Erythroblast (primary cell): ENCODE results near the gene CORO2A.
"Not testable (repeated sequence)": the region's sequence is repeated elsewhere in the genome, so short reads cannot be mapped to it uniquely, and the experiment has no call there.

Experiments
- DNase-seq, 2 experiments: peaks; one replicate each; lab custom pipeline; 2025; lab: John Stamatoyannopoulos, UW
- GATA1 ChIP-seq: IDR thresholded peaks from 2 replicates; pipeline ENCODE4 v1.6.1; 2011; ENCODE audit warnings: low read depth, mild to moderate bottlenecking, control low read depth, low read length, moderate library complexity
- POLR2A ChIP-seq: IDR thresholded peaks from 2 replicates; pipeline ENCODE4 v1.6.1; 2011; ENCODE audit warnings: mild to moderate bottlenecking, low read length

CORO2A gene

DNA sequence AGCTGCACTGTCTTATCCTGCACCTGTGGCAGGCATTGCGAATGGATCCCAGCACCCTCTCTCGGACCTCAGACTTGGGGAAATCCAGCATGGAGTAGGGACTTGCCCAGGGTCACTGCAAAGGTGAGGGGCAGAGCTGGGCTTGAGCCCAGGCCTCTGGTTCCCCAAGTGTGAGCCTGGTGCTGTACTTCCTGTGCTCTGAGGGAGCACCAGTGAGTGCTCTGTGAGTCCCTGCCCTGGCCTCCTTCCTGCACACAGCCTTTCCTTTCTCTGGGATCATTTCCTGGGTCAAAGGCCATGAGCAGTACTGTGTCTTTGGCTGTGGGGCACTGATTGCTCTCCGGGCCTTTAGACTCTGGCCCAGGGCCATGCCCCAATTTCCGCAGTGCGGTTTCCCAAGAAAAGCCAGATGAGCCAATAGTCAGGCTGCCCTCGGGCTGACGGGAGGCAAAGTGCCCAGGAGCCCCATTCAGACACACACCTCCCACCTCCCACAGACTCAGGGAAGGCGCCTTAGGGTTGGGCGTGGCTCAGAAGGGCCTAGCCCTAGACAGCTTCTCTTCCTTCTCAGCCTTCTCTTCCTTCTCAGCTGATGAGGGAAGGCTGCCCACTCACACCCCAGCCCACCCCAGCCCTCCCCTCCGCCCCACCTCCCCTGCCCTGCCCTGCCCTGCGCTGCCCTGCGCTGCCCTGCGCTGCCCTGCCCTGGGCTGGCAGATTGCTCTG is 50.1 kb downstream of the CORO2A start:
- no peak for DNase-seq
- TF ChIP-seq POLR2A: no peak
- no peak for TF ChIP-seq GATA1

DNA sequence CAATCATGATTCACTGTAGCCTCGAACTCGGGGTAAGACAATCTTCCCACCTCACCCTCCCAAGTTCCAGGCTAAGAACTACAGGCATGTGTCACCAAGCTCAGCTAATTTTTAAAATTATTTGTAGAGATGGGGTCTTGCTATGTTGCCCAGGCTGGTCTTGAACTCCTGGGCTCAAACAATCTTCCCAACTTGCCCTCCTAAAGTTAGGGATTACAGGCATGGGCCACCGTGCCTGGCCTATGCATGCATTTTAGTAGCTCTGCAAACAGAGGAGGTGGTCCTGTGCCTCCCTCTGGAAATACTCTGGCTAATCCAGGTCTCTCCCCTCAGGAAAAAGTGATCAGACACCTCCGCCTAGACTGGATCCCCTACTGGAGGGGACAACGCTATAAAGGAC is 51.9 kb downstream of the CORO2A start:
- TF ChIP-seq POLR2A (no peak), GATA1 (no peak)
- DNase-seq: no peak

DNA sequence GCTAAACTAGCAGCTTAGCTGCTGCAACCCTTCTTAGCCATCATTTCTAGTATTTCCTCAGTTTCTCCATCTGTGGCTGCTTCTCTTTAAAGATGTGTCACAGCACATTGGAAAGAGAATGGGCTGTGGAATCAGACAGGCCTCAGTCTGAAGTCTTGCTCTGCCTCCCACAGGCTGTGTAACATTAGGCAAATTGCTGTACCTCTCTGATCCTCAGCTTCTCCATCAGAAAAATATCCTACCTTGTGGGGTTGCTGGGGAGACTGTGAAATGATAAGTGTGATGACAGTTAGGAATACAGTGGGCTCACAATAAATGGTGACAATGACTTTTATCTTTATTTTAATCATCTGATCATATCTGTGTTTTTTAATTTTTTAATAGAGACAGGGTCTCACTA is 55.9 kb downstream of the CORO2A start:
- TF ChIP-seq POLR2A: no peak
- no peak for DNase-seq

DNA sequence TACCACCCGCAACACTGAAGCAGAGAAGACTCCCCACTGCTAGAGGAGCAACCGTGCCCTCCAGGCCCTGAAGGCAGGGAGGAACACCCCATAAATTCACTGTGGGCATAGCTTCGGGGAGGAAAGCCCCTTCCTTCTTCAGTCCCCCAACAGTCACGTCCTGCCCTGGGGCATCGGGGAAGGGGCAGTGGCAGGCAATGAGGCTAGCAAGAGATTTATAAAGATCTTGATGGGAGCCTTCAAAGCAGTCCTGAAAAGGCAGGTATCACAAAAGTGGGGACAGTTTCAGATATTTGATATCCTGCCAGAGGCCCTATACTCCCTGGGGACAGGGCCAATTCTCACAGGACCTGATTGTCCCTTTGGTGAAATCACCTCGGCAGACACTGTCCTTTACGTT is 56.5 kb downstream of the CORO2A start:
- TF ChIP-seq GATA1 (no peak), POLR2A (no peak)
- DNase-seq: no peak

DNA sequence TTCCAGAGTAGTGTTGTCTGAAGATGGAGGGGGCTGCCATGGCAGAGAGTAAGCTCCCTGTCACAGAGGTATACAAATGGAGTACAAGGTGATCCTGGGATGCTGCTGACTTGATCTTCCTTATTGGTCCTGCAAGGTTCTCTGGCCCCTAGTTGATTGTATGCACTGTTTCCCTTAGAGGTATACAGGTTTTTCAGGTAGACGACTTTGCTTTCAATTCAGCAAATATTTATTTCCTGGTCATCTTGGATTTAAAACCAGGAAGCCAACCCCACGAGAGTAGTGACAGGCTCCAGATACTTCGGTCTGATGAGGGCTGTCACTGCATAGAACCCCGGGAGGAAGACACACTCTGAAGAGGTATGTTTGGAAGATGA is 56.9 kb downstream of the CORO2A start:
- no peak for TF ChIP-seq POLR2A
- TF ChIP-seq GATA1: no peak
- no peak for DNase-seq

DNA sequence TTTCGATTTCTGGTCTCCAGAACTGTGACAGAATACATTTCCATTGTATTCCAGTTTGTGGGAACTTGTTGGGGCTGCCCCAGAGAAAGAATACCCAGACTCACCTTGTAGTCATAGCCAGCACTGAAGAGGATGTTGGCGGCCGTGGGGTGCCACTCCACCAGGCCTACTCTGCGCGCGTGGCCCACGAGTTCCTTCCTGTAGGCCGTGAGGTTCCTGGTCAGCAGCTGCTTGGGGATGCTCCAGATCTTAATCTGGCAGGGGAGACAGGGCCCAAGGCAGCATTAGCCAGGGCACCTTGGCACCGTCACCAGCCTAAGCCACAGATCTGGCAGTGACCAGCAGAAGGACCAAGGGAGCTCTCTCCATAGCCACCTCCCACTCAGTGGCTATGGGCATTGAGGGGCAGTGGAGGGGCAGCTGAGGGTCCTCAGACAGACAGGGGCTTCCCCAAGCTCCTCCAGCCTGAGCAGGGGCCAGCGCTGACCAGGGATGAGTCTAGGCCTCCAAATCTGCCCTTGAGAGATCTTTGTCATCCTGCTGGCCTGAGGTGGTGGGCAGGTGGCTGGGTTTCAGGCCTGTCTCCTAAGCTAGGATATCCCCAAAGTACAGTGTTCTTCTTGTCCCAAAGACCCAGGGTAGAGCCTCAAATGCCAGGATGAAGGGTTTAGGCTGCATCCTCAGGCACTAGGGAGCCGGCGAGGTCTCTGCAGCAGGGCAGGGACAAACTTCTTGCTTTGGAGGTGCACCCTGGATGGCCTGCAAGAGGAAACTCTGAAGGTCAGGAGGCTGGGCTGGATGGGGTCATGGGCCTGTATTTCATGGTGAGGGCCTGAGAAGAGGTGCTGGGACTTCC is 57.5 kb downstream of the CORO2A start:
- no peak for TF ChIP-seq GATA1
- TF ChIP-seq POLR2A: no peak
- DNase-seq: no peak

DNA sequence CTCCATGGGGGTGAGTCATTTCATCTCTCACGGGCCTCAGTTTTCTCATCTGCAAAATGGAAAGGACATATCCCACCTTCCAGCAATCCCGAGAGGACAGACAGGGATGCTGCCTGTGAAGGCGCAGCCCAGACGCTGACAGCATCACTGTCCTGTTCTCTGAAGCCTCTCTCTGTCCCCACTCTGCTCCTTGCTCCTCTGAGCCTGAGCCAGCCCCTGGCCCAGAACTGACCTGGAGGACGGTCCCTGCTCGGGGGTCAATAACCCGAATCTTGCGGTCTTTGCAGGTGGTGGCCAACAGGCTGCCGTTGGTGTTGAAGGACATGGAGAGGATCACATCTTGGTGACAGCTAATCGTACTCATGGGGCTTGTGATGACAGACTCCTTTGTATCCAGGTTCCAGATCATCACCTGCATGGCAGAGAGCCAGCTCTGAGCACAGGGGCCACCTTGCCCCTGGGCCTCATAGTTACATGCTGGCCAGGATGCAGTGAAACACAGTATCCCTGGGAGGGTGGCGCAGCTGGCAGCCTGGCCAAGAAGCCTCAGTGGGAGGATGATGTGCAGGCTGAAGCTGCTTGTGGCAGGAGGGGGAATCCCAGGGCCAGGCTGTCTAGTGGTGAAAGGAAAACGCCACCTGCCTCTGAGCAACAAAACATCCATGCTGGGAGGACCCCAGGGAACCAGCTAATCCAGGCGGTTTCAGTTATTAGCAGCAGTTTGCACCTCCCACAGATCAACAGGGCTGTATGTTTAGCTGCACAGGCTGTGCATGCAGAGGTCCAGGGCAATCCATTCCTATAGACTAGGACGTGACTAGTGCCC is 59.4 kb downstream of the CORO2A start:
- DNase-seq: no peak
- no peak for TF ChIP-seq GATA1
- TF ChIP-seq POLR2A: no peak

DNA sequence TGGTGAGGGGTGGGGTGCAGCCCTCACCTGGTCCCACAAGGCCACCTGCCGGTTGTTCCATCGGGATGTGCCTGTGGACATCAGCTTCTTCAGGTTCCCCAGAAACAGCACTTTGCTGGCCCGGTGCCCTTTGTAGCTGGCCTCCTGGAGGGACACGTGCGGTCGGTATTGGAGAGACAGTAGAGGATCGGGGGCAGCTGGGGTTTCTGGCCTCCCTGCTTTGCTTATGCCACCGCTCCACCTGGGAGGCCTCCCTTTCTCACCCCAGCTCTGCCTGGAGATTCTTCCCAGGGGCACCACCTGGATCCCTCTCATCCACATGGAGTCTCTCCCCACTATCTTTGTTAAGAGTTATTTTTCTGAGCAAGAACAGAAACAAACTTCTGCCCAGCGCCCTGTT is 60.3 kb downstream of the CORO2A start:
- TF ChIP-seq GATA1: no peak
- no peak for TF ChIP-seq POLR2A
- DNase-seq: no peak

DNA sequence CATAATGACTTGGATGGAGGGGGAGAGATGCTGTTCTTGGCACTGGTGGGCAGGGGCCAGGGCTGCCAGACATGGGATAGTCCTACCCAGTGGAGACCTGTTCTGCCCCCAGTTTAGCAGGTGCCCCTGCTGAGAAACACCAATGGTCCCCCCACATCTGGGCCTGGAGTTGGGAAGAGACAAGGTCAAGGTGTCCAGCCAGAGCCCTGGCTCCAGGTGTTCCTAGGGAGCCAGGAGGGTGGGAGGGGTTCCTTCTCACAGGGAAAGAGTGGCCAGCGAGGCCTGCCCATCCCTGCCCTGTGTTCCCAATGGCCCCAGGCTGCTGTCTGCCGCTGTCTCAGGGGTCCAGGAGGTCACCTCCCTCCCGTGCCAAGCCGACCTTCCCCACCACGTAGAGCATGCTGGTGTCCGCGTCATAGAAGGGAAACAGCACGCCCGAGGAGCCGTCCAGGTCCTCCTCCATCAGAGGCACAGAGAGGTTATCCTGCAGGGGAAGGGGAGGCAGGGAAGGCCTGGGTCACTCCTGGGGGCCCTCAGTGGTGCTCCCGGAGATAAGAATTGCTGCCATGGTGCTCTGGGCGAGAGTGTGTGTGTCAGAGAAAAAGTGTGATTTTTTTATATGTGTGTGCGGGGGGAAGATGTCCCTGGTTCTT is 61.7 kb downstream of the CORO2A start:
- no peak for TF ChIP-seq POLR2A
- no peak for TF ChIP-seq GATA1
- no peak for DNase-seq

DNA sequence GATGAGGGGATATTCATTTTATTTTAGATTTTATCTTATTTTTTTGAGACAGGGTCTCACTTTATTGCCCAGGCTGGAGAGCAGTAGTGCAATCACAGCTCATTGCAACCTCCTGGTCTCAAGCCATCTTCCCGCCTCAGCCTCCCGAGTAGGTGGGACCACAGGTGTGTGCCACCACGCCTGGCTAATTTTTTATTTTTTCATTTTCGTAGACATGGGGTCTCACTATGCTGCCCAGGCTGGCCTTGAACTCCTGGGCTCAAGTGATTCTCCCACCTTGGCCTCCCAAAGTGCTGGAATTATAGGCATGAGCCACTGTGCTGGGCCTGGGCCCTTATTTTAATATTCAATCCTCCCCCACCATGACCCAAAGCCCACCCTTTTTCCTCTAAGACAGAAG is 62.4 kb downstream of the CORO2A start:
- not testable (repeated sequence) for DNase-seq

DNA sequence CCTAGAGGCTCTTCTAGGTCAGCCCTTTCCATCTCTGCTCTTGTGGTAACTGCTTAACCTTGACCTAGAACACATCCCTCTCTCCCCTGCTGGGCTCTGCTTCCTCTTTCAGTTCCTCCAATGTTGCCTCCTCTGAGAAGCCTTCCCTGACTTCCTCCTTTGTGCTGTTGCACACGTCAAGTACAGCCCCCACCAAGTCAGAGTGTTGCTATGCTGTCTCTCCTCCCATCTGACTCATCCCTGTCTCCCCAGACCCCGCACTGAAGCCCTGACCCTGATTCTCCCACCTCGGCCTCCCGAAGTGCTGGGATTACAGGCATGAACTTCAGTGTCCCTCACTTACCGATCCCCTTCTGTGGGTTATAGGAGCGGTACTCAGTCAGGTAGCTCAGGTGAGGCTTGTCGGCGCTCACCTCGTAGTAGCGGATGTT is 63.0 kb downstream of the CORO2A start:
- no peak for DNase-seq
- TF ChIP-seq GATA1 (no peak), POLR2A (no peak)

DNA sequence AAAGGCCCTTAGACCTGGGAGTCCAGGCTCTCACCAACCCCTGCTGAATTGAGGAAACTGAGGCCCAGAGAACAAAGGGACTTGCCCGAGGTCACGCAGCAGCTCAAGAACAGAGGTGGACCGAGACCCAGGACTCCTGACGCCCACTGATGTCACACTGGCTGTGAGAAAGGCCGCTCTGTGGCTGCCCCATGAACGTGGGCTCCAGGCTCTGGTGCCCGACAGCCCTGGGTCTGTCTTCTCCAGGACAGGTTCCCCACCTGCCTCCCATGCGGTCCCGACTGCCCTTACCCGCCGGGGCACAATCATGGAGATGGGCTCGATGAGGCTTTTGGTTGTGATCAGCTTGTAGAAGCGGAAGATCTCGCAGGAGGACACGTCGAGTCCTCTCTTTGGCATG is 64.1 kb downstream of the CORO2A start:
- TF ChIP-seq POLR2A (no peak), GATA1 (no peak)
- DNase-seq: no peak

DNA sequence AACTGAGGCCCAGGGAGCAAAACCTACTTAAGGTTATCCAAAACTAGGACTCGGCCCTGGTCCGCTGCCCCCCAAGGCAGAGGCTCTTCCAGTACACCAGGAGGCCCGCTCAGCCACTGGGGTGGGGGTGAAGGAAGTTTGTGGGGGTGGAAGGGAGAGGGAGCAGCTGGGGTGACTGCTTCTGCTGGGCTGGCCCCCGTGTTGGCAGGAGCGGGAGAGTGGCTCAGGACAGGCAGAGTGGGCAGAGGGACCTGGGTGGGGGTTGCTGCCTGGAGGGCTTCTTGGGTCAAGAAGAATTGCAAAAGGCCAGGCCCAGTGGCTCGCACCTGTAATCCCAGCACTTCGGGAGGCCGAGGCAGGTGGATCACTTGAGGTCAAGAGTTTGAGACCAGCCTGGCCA is 65.2 kb downstream of the CORO2A start:
- DNase-seq: no peak
- no peak for TF ChIP-seq POLR2A
- no peak for TF ChIP-seq GATA1
